ENCODE measurements around the gene RBM10. TPM values are rescaled to one million over a fixed set of nuclear protein-coding genes. Genes with fewer than 3 reads are reported as not detected.

The RBM10 gene
- total RNA-seq, 1 experiment from 2014 or later, result 55.8 TPM

DNA sequence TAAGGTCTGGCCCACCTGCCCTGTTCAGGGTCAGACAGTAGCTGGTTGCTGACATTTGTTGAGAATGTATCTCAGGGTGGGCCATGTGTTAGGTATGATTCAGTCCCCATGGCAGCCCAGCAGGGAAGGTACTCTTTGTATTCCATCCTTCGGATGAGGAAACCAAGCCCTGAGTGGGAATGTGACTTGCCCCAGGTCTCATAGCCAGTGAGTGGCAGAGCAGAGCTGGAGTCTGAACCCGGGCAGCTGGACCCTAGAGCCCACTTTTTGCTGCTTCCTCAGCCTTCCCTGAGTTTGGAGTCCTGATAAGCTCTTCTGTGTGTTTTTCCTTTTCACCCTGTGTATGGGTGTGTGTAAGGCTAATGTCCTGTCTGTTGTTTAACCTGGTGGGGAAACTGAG, 27.0 kb downstream of the RBM10 start:
- Histone ChIP-seq H4K20me1 (ENCODE audit: control insufficient read depth, insufficient read depth, insufficient read length) (no peaks in the 10 kb centered on the region), H3K56ac (ENCODE audit: insufficient read length, low read depth, low read length) (no peak overlapping the region), H3K18ac (ENCODE audit: insufficient read length, low read depth, low read length) (no peak overlapping the region), H3K4me1 (ENCODE audit: insufficient read depth, low read length) (no peaks in the 10 kb centered on the region), H2BK15ac (ENCODE audit: low read depth, low read length) (no peak overlapping the region), H3K23me2 (ENCODE audit: insufficient read length, low read depth, low read length, poor library complexity, severe bottlenecking) (no peaks in the 10 kb centered on the region), H3K79me1 (ENCODE audit: insufficient read depth, low read depth, low read length, poor library complexity, severe bottlenecking) (no peaks in the 10 kb centered on the region), H3K9ac (ENCODE audit: extremely low read depth, insufficient read length, low read length) (no peak overlapping the region), H2BK5ac (ENCODE audit: insufficient read length, low read length) (no peak overlapping the region), H4K91ac (ENCODE audit: insufficient read length, low read depth, low read length) (no peak overlapping the region), H4K5ac (ENCODE audit: insufficient read length, low read depth, low read length) (no peak overlapping the region), H3K4me2 (ENCODE audit: insufficient read depth, insufficient read length, low read length) (no peak overlapping the region), H3K27me3 (ENCODE audit: insufficient read depth, low read length) (no peaks in the 10 kb centered on the region; the same call in 1 of the 2 replicates), H3K14ac (ENCODE audit: insufficient read depth, low read length) (no peak overlapping the region), H2BK120ac (ENCODE audit: low read depth, low read length, poor library complexity, severe bottlenecking) (no peak overlapping the region), H3K23ac (ENCODE audit: insufficient read length, low read depth, low read length) (no peak overlapping the region), H4K8ac (replicated peaks; ENCODE audit: insufficient read length, low read depth, low read length) (no peak overlapping the region), H3T11ph (ENCODE audit: low read length) (no peak overlapping the region), H2AK5ac (ENCODE audit: insufficient read length, low read length) (no peak overlapping the region), H2BK20ac (ENCODE audit: low read depth, low read length, poor library complexity, severe bottlenecking) (no peak overlapping the region), H2BK12ac (ENCODE audit: insufficient read length, low read depth, low read length) (no peak overlapping the region), H3K9me3 (ENCODE audit: control insufficient read depth, low read depth, low read length) (no peaks in the 10 kb centered on the region), H3K27ac (ENCODE audit: insufficient read length, low read depth, low read length) (no peak overlapping the region), H3K79me2 (ENCODE audit: insufficient read depth, low read length) (no peaks in the 10 kb centered on the region), H2AFZ (ENCODE audit: low read length) (no peak overlapping the region), H3K4ac (ENCODE audit: low read depth, low read length) (no peak overlapping the region)
- TF ChIP-seq, protein P1, sequence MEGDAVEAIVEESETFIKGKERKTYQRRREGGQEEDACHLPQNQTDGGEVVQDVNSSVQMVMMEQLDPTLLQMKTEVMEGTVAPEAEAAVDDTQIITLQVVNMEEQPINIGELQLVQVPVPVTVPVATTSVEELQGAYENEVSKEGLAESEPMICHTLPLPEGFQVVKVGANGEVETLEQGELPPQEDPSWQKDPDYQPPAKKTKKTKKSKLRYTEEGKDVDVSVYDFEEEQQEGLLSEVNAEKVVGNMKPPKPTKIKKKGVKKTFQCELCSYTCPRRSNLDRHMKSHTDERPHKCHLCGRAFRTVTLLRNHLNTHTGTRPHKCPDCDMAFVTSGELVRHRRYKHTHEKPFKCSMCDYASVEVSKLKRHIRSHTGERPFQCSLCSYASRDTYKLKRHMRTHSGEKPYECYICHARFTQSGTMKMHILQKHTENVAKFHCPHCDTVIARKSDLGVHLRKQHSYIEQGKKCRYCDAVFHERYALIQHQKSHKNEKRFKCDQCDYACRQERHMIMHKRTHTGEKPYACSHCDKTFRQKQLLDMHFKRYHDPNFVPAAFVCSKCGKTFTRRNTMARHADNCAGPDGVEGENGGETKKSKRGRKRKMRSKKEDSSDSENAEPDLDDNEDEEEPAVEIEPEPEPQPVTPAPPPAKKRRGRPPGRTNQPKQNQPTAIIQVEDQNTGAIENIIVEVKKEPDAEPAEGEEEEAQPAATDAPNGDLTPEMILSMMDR (conservative IDR thresholded peaks at IDR 0.05), result no peak
- H3K27ac Mint-ChIP-seq, result no peak overlapping the region
- no peak overlapping the region; a peak in 1 of 5 replicates for H3K4me3 Mint-ChIP-seq
- WGBS (ENCODE audit: extremely low coverage, insufficient read length, low lambda C conversion rate), result no CpG with 5 or more reads among the region's 2 CpGs
- no peaks in the 10 kb centered on the region for H3K4me1 Mint-ChIP-seq
- no peaks in the 10 kb centered on the region; the same call in 1 of the 2 replicates for H3K27me3 Mint-ChIP-seq (ENCODE audit: low read depth)
- peaks cover 36 to 69% (median 67%) of the 10 kb centered on the region in 3 experiments for H3K36me3 Mint-ChIP-seq (ENCODE audit: insufficient read depth in 1 of 3, low read depth in 3 of 3)
- H3K9me3 Mint-ChIP-seq, result peaks cover 67 to 84% of the 10 kb centered on the region in 2 experiments
- DNase-seq, result no peak
